K562 (cell line): ENCODE results near the gene PELI2. TPM values are rescaled to one million over a fixed set of nuclear protein-coding genes. Genes with fewer than 3 reads are reported as not detected.
A peak's percentile ranks its signal among the peaks of the same experiment; 100 is the strongest.

ENCODE experiments used
- ATF1 ChIP-seq, 2 experiments: fragments of 450-650 bp in 1 of 2; IDR thresholded peaks; 2 replicates each; pipeline ENCODE4 v1.6.1; 2016; ENCODE audit warnings: missing compliant biosample characterization in 1 of 2, missing genetic modification characterization in 1 of 2
- CTBP1 ChIP-seq: fragments of 450-650 bp; IDR thresholded peaks from 2 replicates; pipeline ENCODE4 v1.6.1; 2016; ENCODE audit warnings: borderline replicate concordance
- DPF2 ChIP-seq: fragments of 450-650 bp; IDR thresholded peaks from 2 replicates; pipeline ENCODE4 v1.6.1; 2016
- E4F1 ChIP-seq: fragments of 250-450 bp; sonication (Bioruptor Pico); IDR thresholded peaks from 2 replicates; pipeline ENCODE4 v1.5.0; 2021; ENCODE audit warnings: mild to moderate bottlenecking, borderline replicate concordance
- FOXA3 ChIP-seq, 2 experiments: fragments of 450-650 bp in 1 of 2; sonication (generic) in 1 of 2; formaldehyde crosslinking; IDR thresholded peaks in 1 of 2; conservative IDR thresholded peaks in 1 of 2; 2 replicates each; pipeline versions ENCODE4 v1.4.0 to v1.8.0; 2020 to 2022; ENCODE audit warnings: mild to moderate bottlenecking in 2 of 2, missing genetic modification reagents in 1 of 2
- HNRNPL ChIP-seq: fragments of 200-400 bp; formaldehyde crosslinking; IDR thresholded peaks from 2 replicates; pipeline ENCODE4 v1.6.1; 2017; ENCODE audit warnings: low read depth, mild to moderate bottlenecking, low read length
- KAT8 ChIP-seq: fragments of 450-650 bp; IDR thresholded peaks from 2 replicates; pipeline ENCODE4 v1.6.1; 2016; ENCODE audit warnings: low read depth, mild to moderate bottlenecking
- LCOR ChIP-seq: sonication (generic); formaldehyde crosslinking; IDR thresholded peaks from 2 replicates; pipeline ENCODE4 v1.8.0; 2022; ENCODE audit warnings: mild to moderate bottlenecking, missing genetic modification reagents
- MAFF ChIP-seq: IDR thresholded peaks from 2 replicates; pipeline ENCODE4 v1.6.1; 2012; ENCODE audit warnings: low read length, improper control_type of control experiment
- MAFK ChIP-seq: IDR thresholded peaks from 2 replicates; pipeline ENCODE4 v1.6.1; 2011; ENCODE audit warnings: low read length, improper control_type of control experiment
- MCM2 ChIP-seq: fragments of 450-650 bp; IDR thresholded peaks from 2 replicates; pipeline ENCODE4 v1.6.1; 2017; ENCODE audit warnings: low read depth, mild to moderate bottlenecking
- MIER1 ChIP-seq: fragments of 450-650 bp; IDR thresholded peaks from 2 replicates; pipeline ENCODE4 v1.6.1; 2016; ENCODE audit warnings: antibody characterized with exemption, mild to moderate bottlenecking, low read depth
- NCOA1 ChIP-seq: fragments of 450-650 bp; IDR thresholded peaks from 2 replicates; pipeline ENCODE4 v1.6.1; 2016; ENCODE audit warnings: low read depth
- NFE2 ChIP-seq: IDR thresholded peaks from 2 replicates; pipeline ENCODE4 v1.6.1; 2014; ENCODE audit warnings: antibody characterized with exemption, low read depth
- NR4A1 ChIP-seq, 2 experiments: fragments of 250-450 bp in 1 of 2; fragments of 450-650 bp in 1 of 2; sonication (Bioruptor Pico) in 1 of 2; IDR thresholded peaks; 2 replicates each; pipeline versions ENCODE4 v1.4.0 to v1.6.1; 2016 to 2020; ENCODE audit warnings: mild to moderate bottlenecking in 2 of 2, missing compliant biosample characterization in 1 of 2, missing genetic modification characterization in 1 of 2, moderate library complexity in 1 of 2
- POLR2G ChIP-seq: fragments of 200-400 bp; formaldehyde crosslinking; IDR thresholded peaks from 2 replicates; pipeline ENCODE4 v1.6.1; 2017; ENCODE audit warnings: low read depth, mild to moderate bottlenecking, antibody characterized with exemption, low read length, moderate library complexity
- SMAD3 ChIP-seq: fragments of 450-650 bp; formaldehyde crosslinking; conservative IDR thresholded peaks from 2 replicates; pipeline ENCODE4 v1.4.0; 2020; ENCODE audit warnings: mild to moderate bottlenecking
- SMARCA4 ChIP-seq: fragments of 450-650 bp; IDR thresholded peaks from 2 replicates; pipeline ENCODE4 v1.6.1; 2016
- TCFL5 ChIP-seq: fragments of 250-450 bp; sonication (Bioruptor Pico); conservative IDR thresholded peaks from 2 replicates; pipeline ENCODE4 v1.6.1; 2021; ENCODE audit warnings: mild to moderate bottlenecking, moderate library complexity, matching md5 sums
- TRIM25 ChIP-seq: fragments of 450-650 bp; IDR thresholded peaks from 2 replicates; pipeline ENCODE4 v1.7.0; 2016; ENCODE audit warnings: borderline replicate concordance
- ZNF431 ChIP-seq: sonication (generic); formaldehyde crosslinking; IDR thresholded peaks from 2 replicates; pipeline ENCODE4 v1.8.0; 2022; ENCODE audit warnings: mild to moderate bottlenecking, missing genetic modification reagents
- polyA plus RNA-seq, 8 experiments: library from polyadenylated mRNA; depleted of rRNA in 4 of 8; stranded (reverse) in 5 of 8; unstranded in 3 of 8; fragments of >200 nt; fragmentation: Nextera tagmentation in 2 of 8; fragmentation: Illumina TruSeq in 1 of 8; extraction: Ambion mirVana in 2 of 8; extraction: Trizol in 1 of 8; gene quantifications; 2 replicates each; pipeline versions ENCODE4 v1.2.1 to v1.2.3, GENCODE V29; 2011 to 2014; ENCODE audit warnings: inconsistent platforms in 1 of 8, missing spikeins in 1 of 8
- total RNA-seq, 7 experiments: library from RNA; depleted of rRNA in 6 of 7; stranded (reverse); fragments of >200 nt in 6 of 7; fragmentation: Illumina TruSeq in 2 of 7; extraction: Trizol in 2 of 7; gene quantifications; 2 replicates each; pipeline versions ENCODE4 v1.2.1 to v1.2.3, GENCODE V29; 2011 to 2021; ENCODE audit warnings: low replicate concordance in 1 of 7
- TF ChIP-seq, protein P1 (sequence below): sonication (generic); formaldehyde crosslinking; IDR thresholded peaks from 2 replicates; pipeline ENCODE4 v1.8.0; 2022; ENCODE audit warnings: mild to moderate bottlenecking, missing genetic modification reagents

PELI2 gene
- total and polyA plus RNA-seq, 9 of the 15 experiments (the other 6 are each of a cell fraction or from before 2014, with no cell fraction given): 0.20 to 1.5 (median 0.44) TPM

DNA sequence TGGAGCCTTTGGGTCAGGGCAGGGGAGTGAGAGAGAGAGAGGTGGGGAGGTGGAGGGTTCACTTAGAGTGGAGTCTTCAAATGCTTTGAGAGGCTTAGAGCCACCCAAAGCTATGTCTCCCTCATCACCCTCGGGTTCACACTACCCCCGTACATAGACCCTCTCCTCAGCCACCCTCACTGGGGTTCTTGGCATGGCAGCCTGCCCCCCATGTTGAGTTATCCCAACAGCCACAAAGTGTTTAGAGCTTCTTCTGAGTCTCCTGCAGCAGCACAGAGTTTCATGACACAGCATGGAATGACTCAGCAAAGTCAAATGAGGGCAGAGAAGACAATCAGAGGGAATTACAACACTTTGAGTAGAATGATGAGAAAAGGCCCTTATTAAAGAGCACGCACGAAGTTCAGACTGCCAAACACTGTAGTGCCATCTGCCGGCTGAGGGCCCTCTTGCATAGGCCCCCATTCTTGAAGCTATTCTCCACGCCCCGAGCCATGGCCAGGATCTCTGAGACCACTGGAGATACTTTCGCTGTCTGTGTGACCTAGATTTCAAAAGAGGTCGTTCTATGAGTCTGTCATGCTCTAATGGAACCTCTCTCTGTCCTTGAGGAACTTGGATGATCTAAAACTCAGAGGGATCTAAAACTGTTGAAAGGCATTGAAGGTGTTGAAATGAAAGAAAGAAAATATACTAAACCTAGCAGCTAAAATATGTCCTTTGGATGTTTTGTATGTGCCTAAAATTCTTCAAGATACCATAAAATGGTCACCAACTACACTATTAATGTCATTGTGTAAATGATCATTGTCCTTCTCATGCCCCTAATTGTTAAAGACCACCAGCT, 221.9 kb downstream of the PELI2 start (continued):
- TF ChIP-seq HNRNPL (no peak), TRIM25 (no peak), TCFL5 (CRISPR knock-in tag) (no peak), KAT8 (no peak), POLR2G (no peak), CTBP1 (peak; percentile 30; the same call in 1 of the 2 replicates), SMAD3 (no peak), SMARCA4 (peak; percentile 44; the same call in 1 of the 2 replicates), DPF2 (peak; percentile 41; the same call in 1 of the 2 replicates), FOXA3 (CRISPR knock-in tag; conservative IDR thresholded peaks at IDR 0.05 in 1 of 2, IDR thresholded peaks at IDR 0.05 in 1 of 2) (no peak), MCM2 (no peak), NFE2 (peak; percentile 94), MAFF (peak; percentile 94), NCOA1 (no peak), LCOR (CRISPR knock-in tag) (no peak), NR4A1 (CRISPR knock-in tag; IDR thresholded peaks at IDR 0.05) (no peak), NR4A1 (tag; IDR thresholded peaks at IDR 0.05) (0 out of 2 replicates have a peak, but pooled peaks have one; percentile 60), MAFK (peak; percentile 95), MIER1 (no peak), ATF1 (CRISPR knock-in tag; IDR thresholded peaks at IDR 0.05) (no peak), ATF1 (tag; IDR thresholded peaks at IDR 0.05) (peak; percentile 48; the same call in 1 of the 2 replicates), ZNF431 (CRISPR knock-in tag) (no peak), E4F1 (CRISPR knock-in tag) (no peak)
- TF ChIP-seq, protein P1, sequence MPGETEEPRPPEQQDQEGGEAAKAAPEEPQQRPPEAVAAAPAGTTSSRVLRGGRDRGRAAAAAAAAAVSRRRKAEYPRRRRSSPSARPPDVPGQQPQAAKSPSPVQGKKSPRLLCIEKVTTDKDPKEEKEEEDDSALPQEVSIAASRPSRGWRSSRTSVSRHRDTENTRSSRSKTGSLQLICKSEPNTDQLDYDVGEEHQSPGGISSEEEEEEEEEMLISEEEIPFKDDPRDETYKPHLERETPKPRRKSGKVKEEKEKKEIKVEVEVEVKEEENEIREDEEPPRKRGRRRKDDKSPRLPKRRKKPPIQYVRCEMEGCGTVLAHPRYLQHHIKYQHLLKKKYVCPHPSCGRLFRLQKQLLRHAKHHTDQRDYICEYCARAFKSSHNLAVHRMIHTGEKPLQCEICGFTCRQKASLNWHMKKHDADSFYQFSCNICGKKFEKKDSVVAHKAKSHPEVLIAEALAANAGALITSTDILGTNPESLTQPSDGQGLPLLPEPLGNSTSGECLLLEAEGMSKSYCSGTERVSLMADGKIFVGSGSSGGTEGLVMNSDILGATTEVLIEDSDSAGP (CRISPR knock-in tag): no peak
